Measurements from ENCODE around the gene FOXRED2.
A peak's percentile ranks its signal among the peaks of the same experiment; 100 is the strongest.

Gene FOXRED2

DNA sequence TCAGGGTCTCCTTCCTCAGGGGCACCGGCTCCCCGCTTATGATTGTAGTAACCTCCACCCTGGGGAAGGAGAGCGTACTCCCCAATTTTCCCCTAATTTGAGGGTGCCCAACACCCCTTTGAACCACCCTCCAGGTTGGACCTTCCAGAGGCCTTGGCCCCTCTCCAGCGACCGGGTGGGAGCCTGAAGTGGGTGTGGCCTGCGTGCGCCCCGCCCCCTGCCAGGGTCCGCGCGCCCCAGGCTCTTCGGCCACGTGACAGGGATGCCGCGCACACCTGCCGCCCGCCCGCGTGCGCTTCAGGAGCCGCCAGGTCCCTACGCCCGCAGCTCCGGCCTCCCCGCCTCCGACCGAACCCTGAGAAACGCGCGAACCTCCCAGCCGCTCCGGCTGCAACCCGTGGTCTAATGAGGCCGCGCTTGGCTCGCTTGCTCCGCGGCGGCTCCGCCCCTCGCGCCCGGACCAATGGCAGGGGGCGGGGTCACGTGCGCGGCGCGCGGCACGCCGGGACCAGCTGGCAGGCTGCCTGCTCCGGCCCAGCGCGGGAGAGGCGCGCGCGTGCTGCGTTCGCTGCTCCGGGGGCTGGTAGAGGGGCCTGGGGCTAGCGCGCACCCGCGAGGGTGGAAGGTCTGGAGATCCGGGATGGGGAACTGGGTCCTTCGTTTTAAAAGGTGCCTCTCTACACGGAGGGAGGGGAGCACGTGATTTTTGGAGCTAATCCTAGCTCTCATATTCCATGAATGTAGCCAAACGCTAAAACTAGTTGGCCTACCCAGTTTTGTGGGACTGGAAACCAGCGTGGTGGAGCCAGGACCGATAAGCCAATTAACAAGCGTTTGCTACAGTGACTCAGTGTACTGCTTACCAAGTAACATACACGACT, at the start of gene FOXRED2:
Gene FOXRED2, minus strand, starts transcription at position 404 of the 881 bp plus-strand sequence. CDS start 618 bp downstream, outside the sequence.
- H3K4me1 ChIP-seq (ENCODE audit: control insufficient read depth in 1 of 2, insufficient read depth in 2 of 2, low read length in 2 of 2), result peaks cover 6 to 19% of the 10 kb centered on the region in 2 donors
- peaks cover 4 to 14% of the 10 kb centered on the region in 2 donors for H3K36me3 ChIP-seq (ENCODE audit: control insufficient read depth in 1 of 2, insufficient read depth in 2 of 2, low read length in 2 of 2)
- no peaks in the 10 kb centered on the region for H3K27me3 ChIP-seq (ENCODE audit: low read depth, low read length)
- peak within 1 kb of the TSS; percentile 74 for H3K27ac ChIP-seq (ENCODE audit: low read length)
- H3K4me3 ChIP-seq (ENCODE audit: low read depth in 1 of 2, low read length in 2 of 2), result peak within 1 kb of the TSS; percentile 64 to 79
- H3K9me3 ChIP-seq (ENCODE audit: control insufficient read depth in 1 of 2, low read length in 2 of 2), result no peaks in the 10 kb centered on the region

DNA sequence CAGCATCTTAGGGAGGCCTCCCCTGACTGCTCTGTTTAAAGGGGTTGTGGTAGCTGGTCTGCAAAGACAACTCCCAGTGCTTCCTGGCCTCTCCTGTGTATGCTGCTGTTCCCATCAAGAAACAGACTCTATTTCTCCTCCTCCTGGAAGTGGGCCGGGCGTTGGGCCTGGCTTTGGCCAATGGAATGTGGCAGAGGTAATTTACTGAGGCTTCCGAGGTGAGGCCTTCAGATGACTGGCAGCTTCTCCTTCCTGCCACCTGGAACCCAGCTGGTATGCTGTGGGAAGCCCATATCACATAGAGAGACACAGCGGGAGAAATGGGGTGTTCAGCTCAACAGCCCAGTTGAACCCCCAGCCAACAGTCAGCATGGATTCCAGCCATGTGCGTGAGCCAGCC, 47.3 kb upstream of the FOXRED2 start:
- no peaks in the 10 kb centered on the region for H3K36me3 ChIP-seq (ENCODE audit: control insufficient read depth in 1 of 2, insufficient read depth in 2 of 2, low read length in 2 of 2)
- H3K9me3 ChIP-seq (ENCODE audit: control insufficient read depth in 1 of 2, low read length in 2 of 2), result no peaks in the 10 kb centered on the region
- no peak overlapping the region for H3K27ac ChIP-seq (ENCODE audit: low read length)
- peaks cover 5% of the 10 kb centered on the region for H3K27me3 ChIP-seq (ENCODE audit: low read depth, low read length)
- no peak overlapping the region for H3K4me3 ChIP-seq (ENCODE audit: low read depth in 1 of 2, low read length in 2 of 2)
- H3K4me1 ChIP-seq (ENCODE audit: control insufficient read depth in 1 of 2, insufficient read depth in 2 of 2, low read length in 2 of 2), result no peaks in the 10 kb centered on the region

- no peak overlapping the region for H3K4me3 ChIP-seq (ENCODE audit: low read depth in 1 of 2, low read length in 2 of 2)
- H3K36me3 ChIP-seq (ENCODE audit: control insufficient read depth in 1 of 2, insufficient read depth in 2 of 2, low read length in 2 of 2), result no peaks in the 10 kb centered on the region
- H3K9me3 ChIP-seq (ENCODE audit: control insufficient read depth in 1 of 2, low read length in 2 of 2), result no peaks in the 10 kb centered on the region
- no peaks in the 10 kb centered on the region for H3K4me1 ChIP-seq (ENCODE audit: control insufficient read depth in 1 of 2, insufficient read depth in 2 of 2, low read length in 2 of 2)
- H3K27me3 ChIP-seq (ENCODE audit: low read depth, low read length), result peaks cover 7% of the 10 kb centered on the region
- no peak overlapping the region for H3K27ac ChIP-seq (ENCODE audit: low read length)
Observed at GRCh38 chr22:36552289-36552688, 45.4 kb upstream of the FOXRED2 start.

- no peaks in the 10 kb centered on the region for H3K4me1 ChIP-seq (ENCODE audit: control insufficient read depth in 1 of 2, insufficient read depth in 2 of 2, low read length in 2 of 2)
- no peak overlapping the region for H3K4me3 ChIP-seq (ENCODE audit: low read depth in 1 of 2, low read length in 2 of 2)
- H3K27ac ChIP-seq (ENCODE audit: low read length), result no peak overlapping the region
- peaks cover 15% of the 10 kb centered on the region for H3K27me3 ChIP-seq (ENCODE audit: low read depth, low read length)
- no peaks in the 10 kb centered on the region for H3K36me3 ChIP-seq (ENCODE audit: control insufficient read depth in 1 of 2, insufficient read depth in 2 of 2, low read length in 2 of 2)
- no peaks in the 10 kb centered on the region for H3K9me3 ChIP-seq (ENCODE audit: control insufficient read depth in 1 of 2, low read length in 2 of 2)
Observed at GRCh38 chr22:36550701-36551495, 44.1 kb upstream of the FOXRED2 start.

DNA sequence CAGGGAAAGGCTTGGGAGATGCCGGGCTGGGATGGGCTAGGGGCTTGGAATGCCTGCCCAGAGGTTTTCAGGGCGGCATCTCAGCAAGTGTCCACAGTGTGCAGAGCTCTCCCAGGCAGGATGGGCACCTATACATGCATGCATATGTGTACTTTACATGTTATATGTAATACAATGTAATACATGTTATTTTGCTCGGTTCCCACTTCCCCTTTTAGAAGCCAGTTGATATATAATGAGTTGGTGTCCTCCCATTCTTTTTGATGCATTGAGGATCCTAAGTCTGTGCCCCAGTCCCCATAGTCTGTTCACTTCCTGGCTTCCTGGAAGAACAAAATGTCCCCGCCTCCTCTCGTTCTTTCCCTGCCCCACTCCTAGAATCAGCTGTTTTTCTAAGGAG, 42.2 kb upstream of the FOXRED2 start:
- Histone ChIP-seq H3K27ac (ENCODE audit: low read length) (no peak overlapping the region), H3K4me1 (ENCODE audit: control insufficient read depth in 1 of 2, insufficient read depth in 2 of 2, low read length in 2 of 2) (no peaks in the 10 kb centered on the region), H3K36me3 (ENCODE audit: control insufficient read depth in 1 of 2, insufficient read depth in 2 of 2, low read length in 2 of 2) (no peaks in the 10 kb centered on the region), H3K27me3 (ENCODE audit: low read depth, low read length) (peaks cover 15% of the 10 kb centered on the region), H3K4me3 (ENCODE audit: low read depth in 1 of 2, low read length in 2 of 2) (no peak overlapping the region), H3K9me3 (ENCODE audit: control insufficient read depth in 1 of 2, low read length in 2 of 2) (no peaks in the 10 kb centered on the region)

DNA sequence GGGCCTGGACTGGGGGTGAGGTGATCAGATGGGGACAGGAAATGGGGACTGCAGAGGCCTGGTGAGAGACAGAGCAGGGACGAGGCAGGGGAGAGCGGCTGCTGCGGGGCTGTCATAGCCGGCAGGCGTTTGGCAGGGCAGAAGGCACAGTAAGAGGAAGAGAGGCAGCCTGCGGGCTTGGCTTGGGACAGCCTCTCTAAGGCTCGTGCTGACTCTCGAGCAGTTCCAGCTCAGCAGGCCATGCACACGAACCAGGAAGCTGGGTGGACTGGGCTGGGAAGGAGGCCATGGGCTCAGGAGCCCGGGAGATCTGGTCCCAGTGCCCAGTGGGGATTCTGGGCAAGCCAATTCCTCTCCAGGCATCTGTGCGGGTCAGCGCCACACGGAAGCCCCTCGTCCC, 41.8 kb upstream of the FOXRED2 start:
- no peaks in the 10 kb centered on the region for H3K36me3 ChIP-seq (ENCODE audit: control insufficient read depth in 1 of 2, insufficient read depth in 2 of 2, low read length in 2 of 2)
- peaks cover 15% of the 10 kb centered on the region for H3K27me3 ChIP-seq (ENCODE audit: low read depth, low read length)
- H3K4me3 ChIP-seq (ENCODE audit: low read depth in 1 of 2, low read length in 2 of 2), result no peak overlapping the region
- H3K9me3 ChIP-seq (ENCODE audit: control insufficient read depth in 1 of 2, low read length in 2 of 2), result no peaks in the 10 kb centered on the region
- no peaks in the 10 kb centered on the region for H3K4me1 ChIP-seq (ENCODE audit: control insufficient read depth in 1 of 2, insufficient read depth in 2 of 2, low read length in 2 of 2)
- no peak overlapping the region for H3K27ac ChIP-seq (ENCODE audit: low read length)

- Histone ChIP-seq H3K9me3 (ENCODE audit: control insufficient read depth in 1 of 2, low read length in 2 of 2) (no peaks in the 10 kb centered on the region), H3K4me1 (ENCODE audit: control insufficient read depth in 1 of 2, insufficient read depth in 2 of 2, low read length in 2 of 2) (no peaks in the 10 kb centered on the region), H3K4me3 (ENCODE audit: low read depth in 1 of 2, low read length in 2 of 2) (no peak overlapping the region), H3K27ac (ENCODE audit: low read length) (no peak overlapping the region), H3K36me3 (ENCODE audit: control insufficient read depth in 1 of 2, insufficient read depth in 2 of 2, low read length in 2 of 2) (no peaks in the 10 kb centered on the region), H3K27me3 (ENCODE audit: low read depth, low read length) (peaks cover 15% of the 10 kb centered on the region)
Observed at GRCh38 chr22:36546932-36547331, 40.1 kb upstream of the FOXRED2 start.

- H3K27me3 ChIP-seq (ENCODE audit: low read depth, low read length), result peaks cover 12% of the 10 kb centered on the region
Observed at GRCh38 chr22:36546092-36546804, 39.4 kb upstream of the FOXRED2 start.

GRCh38 chr22:36544107-36544620, 37.3 kb upstream of the FOXRED2 start:
- H3K4me1 ChIP-seq (ENCODE audit: control insufficient read depth in 1 of 2, insufficient read depth in 2 of 2, low read length in 2 of 2), result no peaks in the 10 kb centered on the region
- no peaks in the 10 kb centered on the region for H3K36me3 ChIP-seq (ENCODE audit: control insufficient read depth in 1 of 2, insufficient read depth in 2 of 2, low read length in 2 of 2)
- H3K4me3 ChIP-seq (ENCODE audit: low read depth in 1 of 2, low read length in 2 of 2), result no peak overlapping the region
- no peak overlapping the region for H3K27ac ChIP-seq (ENCODE audit: low read length)
- no peaks in the 10 kb centered on the region for H3K9me3 ChIP-seq (ENCODE audit: control insufficient read depth in 1 of 2, low read length in 2 of 2)
- H3K27me3 ChIP-seq (ENCODE audit: low read depth, low read length), result peaks cover 11% of the 10 kb centered on the region

More at GRCh38 chr22:36546092-36546804, 39.4 kb upstream of the FOXRED2 start:
- Histone ChIP-seq H3K4me1 (ENCODE audit: control insufficient read depth in 1 of 2, insufficient read depth in 2 of 2, low read length in 2 of 2) (no peaks in the 10 kb centered on the region), H3K9me3 (ENCODE audit: control insufficient read depth in 1 of 2, low read length in 2 of 2) (no peaks in the 10 kb centered on the region), H3K4me3 (ENCODE audit: low read depth in 1 of 2, low read length in 2 of 2) (no peak overlapping the region), H3K27ac (ENCODE audit: low read length) (no peak overlapping the region), H3K36me3 (ENCODE audit: control insufficient read depth in 1 of 2, insufficient read depth in 2 of 2, low read length in 2 of 2) (no peaks in the 10 kb centered on the region)

GRCh38 chr22:36541831-36542411, 35.1 kb upstream of the FOXRED2 start:
- H3K27ac ChIP-seq (ENCODE audit: low read length), result no peak overlapping the region

More at GRCh38 chr22:36541831-36542411, 35.1 kb upstream of the FOXRED2 start:
- no peak overlapping the region for H3K4me3 ChIP-seq (ENCODE audit: low read depth in 1 of 2, low read length in 2 of 2)
- H3K9me3 ChIP-seq (ENCODE audit: control insufficient read depth in 1 of 2, low read length in 2 of 2), result no peaks in the 10 kb centered on the region
- peaks cover 4% of the 10 kb centered on the region for H3K27me3 ChIP-seq (ENCODE audit: low read depth, low read length)
- no peaks in the 10 kb centered on the region for H3K4me1 ChIP-seq (ENCODE audit: control insufficient read depth in 1 of 2, insufficient read depth in 2 of 2, low read length in 2 of 2)
- H3K36me3 ChIP-seq (ENCODE audit: control insufficient read depth in 1 of 2, insufficient read depth in 2 of 2, low read length in 2 of 2), result no peaks in the 10 kb centered on the region

Data from muscle layer of duodenum (tissue), 2 donors.